GM21737 (cell line): ENCODE measurements around the gene PDCL2.
"Not testable (repeated sequence)": the region's sequence is repeated elsewhere in the genome, so short reads cannot be mapped to it uniquely, and the experiment has no call there.

Source experiments
- ATAC-seq: cut with Tn5 transposase; IDR thresholded peaks from one replicate; pipeline ENCODE4 v1.9.1; 2021; ENCODE audit warnings: mild to moderate bottlenecking, moderate library complexity; ENCODE audit not compliant: unreplicated experiment

PDCL2 gene

GRCh38 chr4:55598641-55599040, 6.6 kb upstream of the PDCL2 start:
- ATAC-seq: no peak

GRCh38 chr4:55588160-55588559, 3.9 kb downstream of the PDCL2 start:
- no peak for ATAC-seq

GRCh38 chr4:55582773-55583172, 9.3 kb downstream of the PDCL2 start:
- not testable (repeated sequence) for ATAC-seq

GRCh38 chr4:55578341-55579010, 13.6 kb downstream of the PDCL2 start:
- no peak for ATAC-seq

- ATAC-seq: no peak
Measured at GRCh38 chr4:55575513-55575912, 16.5 kb downstream of the PDCL2 start.

- no peak for ATAC-seq
Measured at GRCh38 chr4:55574252-55574651, 17.8 kb downstream of the PDCL2 start.

- ATAC-seq: no peak
Measured at GRCh38 chr4:55571806-55572205, 20.2 kb downstream of the PDCL2 start.

- ATAC-seq: no peak
Measured at GRCh38 chr4:55568905-55569504, 23.0 kb downstream of the PDCL2 start.

GRCh38 chr4:55561889-55562288, 30.2 kb downstream of the PDCL2 start:
- peak; percentile 97 for ATAC-seq

GRCh38 chr4:55560096-55560495, 31.9 kb downstream of the PDCL2 start:
- ATAC-seq: no peak

- no peak for ATAC-seq
Measured at GRCh38 chr4:55554453-55555030, 37.5 kb downstream of the PDCL2 start.

- no peak for ATAC-seq
Measured at GRCh38 chr4:55553441-55554201, 38.4 kb downstream of the PDCL2 start.

- not testable (repeated sequence) for ATAC-seq
Measured at GRCh38 chr4:55551964-55552363, 40.1 kb downstream of the PDCL2 start.

- ATAC-seq: no peak
Measured at GRCh38 chr4:55549888-55550287, 42.2 kb downstream of the PDCL2 start.

GRCh38 chr4:55547918-55548317, 44.1 kb downstream of the PDCL2 start:
- no peak for ATAC-seq

GRCh38 chr4:55547466-55547770, 44.6 kb downstream of the PDCL2 start:
- ATAC-seq: no peak

- peak; percentile 70 for ATAC-seq
Measured at GRCh38 chr4:55546756-55547465, 45.1 kb downstream of the PDCL2 start, which contains the start of gene CLOCK. CLOCK (minus strand) TSS chr4:55546909; CDS start chr4:55482785, 64,124 bp downstream.

- ATAC-seq: peak; percentile 45
Measured at GRCh38 chr4:55546506-55546755, 45.6 kb downstream of the PDCL2 start.

- peak; percentile 42 for ATAC-seq
Measured at GRCh38 chr4:55545641-55546505, 46.2 kb downstream of the PDCL2 start.

GRCh38 chr4:55545151-55545550, 46.9 kb downstream of the PDCL2 start:
- no peak for ATAC-seq
